HAP-1 (cell line): ENCODE results near the gene WDFY2.
"Not testable (repeated sequence)": the region's sequence is repeated elsewhere in the genome, so short reads cannot be mapped to it uniquely, and the experiment has no call there.

ENCODE experiments used
- DNase-seq, 2 experiments: peaks; one replicate each; pipeline ENCODE4 v3.0.0-alpha.2; 2016 to 2020; ENCODE audit warnings: low spot score in 2 of 2
- H3K27me3 ChIP-seq: fragments of 250-450 bp; sonication (Bioruptor Pico); 2 replicates; pipeline ENCODE4 v1.5.1; 2020; ENCODE audit warnings: low read depth, mild to moderate bottlenecking, moderate library complexity
- H3K36me3 ChIP-seq: fragments of 250-450 bp; sonication (Bioruptor Pico); replicated peaks from 2 replicates; pipeline ENCODE4 v1.5.1; 2020; ENCODE audit warnings: mild to moderate bottlenecking
- H3K4me1 ChIP-seq: fragments of 250-450 bp; sonication (Bioruptor Pico); 2 replicates; pipeline ENCODE4 v1.5.1; 2020; ENCODE audit warnings: mild to moderate bottlenecking
- H3K4me3 ChIP-seq: fragments of 250-450 bp; sonication (Bioruptor Pico); 2 replicates; pipeline ENCODE4 v1.5.1; 2020; ENCODE audit warnings: mild to moderate bottlenecking, moderate library complexity
- H3K9me3 ChIP-seq: fragments of 250-450 bp; sonication (Bioruptor Pico); 2 replicates; pipeline ENCODE4 v1.5.1; 2020; ENCODE audit warnings: mild to moderate bottlenecking, moderate library complexity
- in situ Hi-C: fragments of 300-500 bp; cut with MboI; formaldehyde crosslinking; loops from 3 replicates; pipeline ENCODE4 v1.14.3; 2020; ENCODE audit warnings: low sequenced_read_pairs, inconsistent platforms, mixed read lengths

The WDFY2 gene

DNA sequence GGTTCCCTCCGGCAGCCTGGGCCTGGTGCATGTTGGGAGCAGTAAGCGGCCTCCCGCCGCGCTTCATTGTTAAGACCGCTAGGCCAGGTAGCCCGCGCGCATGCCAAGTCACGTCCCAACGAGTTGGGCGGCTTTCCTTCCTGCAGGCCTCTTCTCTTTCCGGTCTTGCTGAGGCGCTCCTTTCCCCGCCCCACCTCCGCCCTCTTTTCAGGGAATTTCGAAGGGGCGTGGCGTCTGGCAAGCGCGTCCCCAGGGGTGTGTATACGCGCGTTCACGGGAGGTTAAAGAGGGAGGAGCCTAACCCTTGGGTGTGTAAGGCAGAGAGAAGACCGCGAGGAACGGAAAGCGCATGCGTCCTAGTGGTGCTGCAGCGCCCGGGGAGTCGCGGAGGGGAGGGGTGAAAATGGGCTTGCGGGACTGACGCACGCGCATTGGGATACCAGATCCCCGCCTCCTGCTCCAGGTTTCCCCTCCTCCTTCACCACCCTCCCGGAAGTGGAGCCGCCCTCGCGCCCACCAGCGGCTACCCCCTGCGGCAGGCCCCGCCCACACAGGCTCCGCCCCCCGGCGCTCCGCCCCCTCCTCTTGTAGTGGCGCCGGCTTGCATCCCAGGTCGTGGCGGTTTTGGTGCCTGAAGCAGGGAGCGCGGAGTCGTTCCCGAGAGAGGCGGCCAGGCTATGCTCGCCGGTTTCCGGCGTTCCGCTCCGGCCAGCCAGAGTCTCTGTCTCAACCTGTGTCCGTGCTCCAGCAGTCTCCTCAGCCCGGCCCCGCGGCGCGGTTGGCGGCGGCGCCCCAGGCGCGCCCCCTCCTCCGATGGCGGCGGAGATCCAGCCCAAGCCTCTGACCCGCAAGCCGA lies at the start of gene WDFY2:
WDFY2 (plus strand) TSS at position 588 of the 856 bp plus-strand sequence; CDS start at position 814, 226 bp downstream.
- no peaks in the 10 kb centered on the region for H3K27me3 ChIP-seq
- no peaks in the 10 kb centered on the region for H3K36me3 ChIP-seq
- in situ Hi-C loops = loop anchor here (10.0 kb wide), 1 partner anchor 129 kb away; the partner anchor contains the start of gene INTS6
- DNase-seq = peak; percentile 99
- peak within 1 kb of the TSS; percentile 76 for H3K4me3 ChIP-seq
- no peaks in the 10 kb centered on the region for H3K9me3 ChIP-seq
- H3K4me1 ChIP-seq = peaks cover 30% of the 10 kb centered on the region

GRCh38 chr13:51538591-51539179 lies 45.6 kb upstream of the WDFY2 start:
- in situ Hi-C loops = no loop called here
- no peaks in the 10 kb centered on the region for H3K27me3 ChIP-seq
- DNase-seq = no peak
- H3K4me3 ChIP-seq = no peak overlapping the region
- no peaks in the 10 kb centered on the region for H3K9me3 ChIP-seq
- H3K4me1 ChIP-seq = peaks cover 19% of the 10 kb centered on the region
- no peaks in the 10 kb centered on the region for H3K36me3 ChIP-seq

DNA sequence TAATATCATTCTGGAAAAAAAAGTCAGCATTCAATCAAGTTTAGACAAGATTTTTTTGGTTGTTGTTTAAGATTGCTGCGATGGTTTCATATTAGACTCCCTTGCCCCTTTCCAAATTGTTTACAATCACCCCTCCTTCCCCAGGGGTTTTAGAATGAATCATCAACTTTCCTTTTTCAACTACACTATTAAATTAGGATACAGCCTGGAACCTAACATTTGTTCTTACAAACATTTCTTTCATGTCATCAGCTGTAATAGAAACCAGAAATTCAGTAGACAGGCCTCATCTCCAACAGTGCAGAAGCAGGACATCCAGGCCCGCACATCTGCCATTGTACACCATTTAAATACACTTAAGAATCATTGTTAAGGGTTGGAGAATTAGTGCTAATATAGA lies 44.4 kb upstream of the WDFY2 start:
- Histone ChIP-seq H3K9me3 (no peaks in the 10 kb centered on the region), H3K4me3 (no peak overlapping the region), H3K4me1 (peaks cover 19% of the 10 kb centered on the region), H3K27me3 (no peaks in the 10 kb centered on the region), H3K36me3 (no peaks in the 10 kb centered on the region)
- in situ Hi-C loops = no loop called here
- DNase-seq = no peak

DNA sequence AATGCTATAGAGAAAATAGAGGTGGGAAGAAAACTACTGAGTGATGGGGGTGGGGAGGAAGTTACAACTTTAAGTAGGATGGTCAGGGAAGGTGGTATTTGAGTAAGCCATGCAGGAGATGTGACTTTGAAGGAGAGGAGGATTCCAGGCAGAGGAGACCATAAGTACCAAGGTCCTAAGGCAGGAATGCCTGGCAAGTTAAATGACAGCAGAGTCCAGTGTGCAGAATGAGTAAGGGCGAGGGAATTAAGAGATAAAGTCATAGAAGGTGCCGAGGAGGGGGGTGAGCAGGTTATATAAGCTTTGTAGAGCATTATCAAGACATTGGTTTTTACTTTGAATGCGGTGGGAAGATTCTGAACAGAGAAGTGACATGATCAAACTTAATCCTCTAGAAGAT lies 43.2 kb upstream of the WDFY2 start:
- Histone ChIP-seq H3K4me1 (peaks cover 19% of the 10 kb centered on the region), H3K36me3 (no peaks in the 10 kb centered on the region), H3K9me3 (no peaks in the 10 kb centered on the region; the same call in 1 of the 2 replicates), H3K27me3 (no peaks in the 10 kb centered on the region), H3K4me3 (no peak overlapping the region)
- in situ Hi-C loops = no loop called here
- DNase-seq = no peak

- Histone ChIP-seq H3K9me3 (no peaks in the 10 kb centered on the region; the same call in 1 of the 2 replicates), H3K4me3 (no peak overlapping the region), H3K4me1 (peaks cover 19% of the 10 kb centered on the region), H3K27me3 (no peaks in the 10 kb centered on the region), H3K36me3 (no peaks in the 10 kb centered on the region)
- in situ Hi-C loops = no loop called here
- DNase-seq = peak in 1 of 2 experiments; percentile 44
Observed at GRCh38 chr13:51541809-51542258, 42.4 kb upstream of the WDFY2 start.

DNA sequence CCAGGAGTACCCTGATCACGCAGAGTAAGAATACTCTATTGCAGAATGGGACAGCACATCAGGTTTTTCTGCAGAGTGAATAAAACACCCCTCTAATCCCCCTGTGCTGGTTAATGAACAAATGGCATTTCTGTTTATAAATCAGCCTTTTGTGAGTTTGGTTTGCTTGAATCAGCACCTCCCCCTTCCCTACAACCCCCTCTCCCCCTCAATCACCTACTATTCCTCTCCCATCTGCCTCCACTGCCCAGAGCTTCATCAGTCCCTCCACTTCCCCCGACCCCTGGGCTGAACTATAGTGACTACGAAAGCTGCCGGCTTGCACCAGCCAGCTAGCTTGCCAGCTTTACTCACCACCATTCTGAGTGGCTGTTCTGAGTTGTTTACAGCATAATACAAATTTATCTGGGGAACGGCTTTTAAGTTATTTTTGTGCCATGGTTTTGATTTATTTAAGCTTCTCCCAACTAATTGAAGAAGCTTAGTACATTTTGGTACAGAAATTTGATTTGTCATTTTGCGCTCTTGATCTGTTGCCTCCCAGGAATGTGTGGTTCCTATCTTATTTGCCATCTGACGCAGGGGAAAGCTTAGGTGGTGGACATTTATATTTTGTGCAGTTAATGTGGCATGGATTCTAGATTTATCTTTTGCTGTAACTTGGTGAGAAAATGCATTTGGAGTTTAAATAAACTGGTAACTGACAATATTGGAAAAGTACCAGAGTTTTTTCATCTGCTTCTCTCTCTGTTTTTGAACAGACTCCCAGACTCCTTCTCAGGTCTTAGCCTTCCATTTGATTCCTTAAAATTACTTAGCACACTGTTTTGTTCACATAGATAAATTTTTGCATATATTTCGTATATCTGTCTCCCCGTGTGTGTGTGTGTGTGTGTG lies 41.7 kb upstream of the WDFY2 start:
- DNase-seq = peak in 1 of 2 experiments; percentile 30
- no peaks in the 10 kb centered on the region for H3K27me3 ChIP-seq
- in situ Hi-C loops = no loop called here
- no peak overlapping the region for H3K4me3 ChIP-seq
- no peaks in the 10 kb centered on the region; the same call in 1 of the 2 replicates for H3K9me3 ChIP-seq
- H3K36me3 ChIP-seq = no peaks in the 10 kb centered on the region
- peaks cover 19% of the 10 kb centered on the region for H3K4me1 ChIP-seq

- DNase-seq, in situ Hi-C loops, H3K4me3 ChIP-seq, H3K9me3 ChIP-seq, H3K36me3 ChIP-seq, H3K27me3 ChIP-seq: not testable (repeated sequence)
- peaks cover 19% of the 10 kb centered on the region for H3K4me1 ChIP-seq
Observed at GRCh38 chr13:51545446-51545845, 38.8 kb upstream of the WDFY2 start.

- Histone ChIP-seq H3K4me3 (no peak overlapping the region), H3K4me1 (peaks cover 5% of the 10 kb centered on the region), H3K36me3 (no peaks in the 10 kb centered on the region), H3K27me3 (no peaks in the 10 kb centered on the region), H3K9me3 (no peaks in the 10 kb centered on the region; the same call in 1 of the 2 replicates)
- DNase-seq = no peak
- in situ Hi-C loops = no loop called here
Observed at GRCh38 chr13:51547425-51548176, 36.7 kb upstream of the WDFY2 start.

DNA sequence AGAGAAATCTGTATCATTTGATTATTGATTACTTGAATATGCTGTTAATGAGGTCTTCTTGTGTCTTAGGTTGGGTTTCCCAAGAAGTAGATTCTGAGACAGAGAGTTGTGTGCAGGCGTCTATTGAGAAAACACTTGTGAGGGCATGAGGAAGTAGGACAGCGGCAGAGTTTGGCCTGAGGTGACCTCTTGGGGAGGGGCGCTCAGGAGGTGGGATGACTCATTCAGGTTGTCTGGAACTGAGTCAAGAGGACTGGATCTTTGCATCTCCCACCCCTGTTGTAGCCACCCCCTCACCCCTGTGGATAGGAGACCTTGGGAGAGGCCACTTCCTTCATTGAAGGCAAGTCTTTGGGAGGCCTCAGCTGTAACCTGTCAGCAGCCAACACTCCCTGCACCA lies 35.2 kb upstream of the WDFY2 start:
- Histone ChIP-seq H3K4me3 (no peak overlapping the region), H3K27me3 (no peaks in the 10 kb centered on the region), H3K4me1 (no peaks in the 10 kb centered on the region), H3K36me3 (no peaks in the 10 kb centered on the region), H3K9me3 (no peaks in the 10 kb centered on the region; the same call in 1 of the 2 replicates)
- in situ Hi-C loops = no loop called here
- DNase-seq = no peak

GRCh38 chr13:51549593-51549992 lies 34.7 kb upstream of the WDFY2 start:
- Histone ChIP-seq H3K4me3 (no peak overlapping the region), H3K4me1 (no peaks in the 10 kb centered on the region), H3K27me3 (no peaks in the 10 kb centered on the region), H3K9me3 (no peaks in the 10 kb centered on the region; the same call in 1 of the 2 replicates), H3K36me3 (no peaks in the 10 kb centered on the region)
- in situ Hi-C loops = no loop called here
- DNase-seq = no peak

DNA sequence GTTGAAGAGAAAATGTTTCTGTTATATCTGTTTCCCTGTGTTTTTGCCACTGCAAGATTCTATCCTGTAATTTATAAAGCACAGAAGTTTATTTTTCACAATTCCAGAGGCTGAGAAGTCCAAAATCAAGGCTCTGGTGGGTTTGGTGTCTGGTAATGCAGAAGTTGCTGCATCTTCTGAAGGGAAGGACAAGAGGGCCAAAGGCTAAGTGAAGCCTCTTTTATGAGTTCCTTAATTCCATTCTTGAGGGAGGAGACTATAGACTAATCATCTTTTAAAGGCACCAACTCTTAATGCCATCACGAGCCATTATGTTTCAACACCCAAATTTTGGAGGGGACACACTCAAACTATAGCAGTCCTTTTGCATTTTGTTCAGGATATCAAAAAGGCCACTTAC lies 34.1 kb upstream of the WDFY2 start:
- Histone ChIP-seq H3K4me1 (no peaks in the 10 kb centered on the region), H3K9me3 (no peaks in the 10 kb centered on the region; the same call in 1 of the 2 replicates), H3K27me3 (no peaks in the 10 kb centered on the region), H3K4me3 (no peak overlapping the region), H3K36me3 (no peaks in the 10 kb centered on the region)
- DNase-seq = no peak
- in situ Hi-C loops = no loop called here

DNA sequence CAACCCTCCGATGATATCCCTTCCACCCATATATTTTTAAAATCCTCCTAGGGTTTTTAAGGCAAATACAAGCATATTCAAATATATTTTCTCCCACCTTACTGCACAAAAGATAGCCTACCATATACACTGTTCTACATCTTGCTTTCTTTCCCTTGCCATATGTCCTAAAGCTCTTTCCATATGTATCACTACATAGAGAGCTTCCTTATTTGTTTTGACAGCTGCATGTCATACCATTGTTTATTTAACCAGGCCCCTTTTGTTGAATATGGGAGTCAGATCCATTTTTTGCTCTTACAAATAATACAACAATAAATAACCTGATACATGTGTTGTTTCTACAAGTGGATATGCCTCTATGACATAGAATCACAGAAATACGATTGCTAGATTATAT lies 32.8 kb upstream of the WDFY2 start:
- no peaks in the 10 kb centered on the region for H3K9me3 ChIP-seq
- H3K4me1 ChIP-seq = no peaks in the 10 kb centered on the region
- no peak overlapping the region for H3K4me3 ChIP-seq
- no peaks in the 10 kb centered on the region for H3K36me3 ChIP-seq
- no peak for DNase-seq
- in situ Hi-C loops = no loop called here
- H3K27me3 ChIP-seq = no peaks in the 10 kb centered on the region

DNA sequence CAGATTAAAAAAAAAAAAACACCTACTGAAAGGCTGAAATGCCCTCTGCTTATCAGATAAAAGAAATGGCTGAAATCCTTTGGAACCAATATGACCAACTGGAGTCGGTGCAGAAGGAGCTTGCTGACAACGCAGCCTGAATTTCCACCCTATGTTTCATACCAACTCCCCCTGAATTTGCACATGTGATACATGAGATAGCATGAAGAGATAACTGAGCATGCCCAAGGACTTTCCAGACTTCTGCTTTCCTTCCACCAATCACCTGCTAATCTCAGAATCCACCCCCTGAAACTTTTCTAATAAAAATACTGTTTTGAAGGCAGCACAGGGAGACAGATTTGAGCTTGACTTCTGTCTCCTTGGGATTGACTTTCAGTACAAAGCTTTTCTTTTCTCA lies 32.2 kb upstream of the WDFY2 start:
- no peaks in the 10 kb centered on the region for H3K4me1 ChIP-seq
- no peak for DNase-seq
- in situ Hi-C loops = no loop called here
- H3K27me3 ChIP-seq = no peaks in the 10 kb centered on the region
- no peaks in the 10 kb centered on the region for H3K36me3 ChIP-seq
- no peaks in the 10 kb centered on the region for H3K9me3 ChIP-seq
- no peak overlapping the region for H3K4me3 ChIP-seq
